ENCODE measurements around the gene TOB1.
"Not testable (repeated sequence)": the region's sequence is repeated elsewhere in the genome, so short reads cannot be mapped to it uniquely, and the experiment has no call there.

Gene TOB1

GRCh38 chr17:50898369-50899004 is 32.3 kb upstream of the TOB1 start:
- no peak for DNase-seq (ENCODE audit: low read depth)

- DNase-seq (ENCODE audit: low read depth) = not testable (repeated sequence)
These were observed 28.4 kb upstream of the TOB1 start for GRCh38 chr17:50894513-50894912.

- no peak for DNase-seq (ENCODE audit: low read depth)
These were observed 27.2 kb upstream of the TOB1 start for GRCh38 chr17:50893183-50893993.

GRCh38 chr17:50892101-50892776 is 26.1 kb upstream of the TOB1 start:
- peak; percentile 28 for DNase-seq (ENCODE audit: low read depth)

- no peak for DNase-seq (ENCODE audit: low read depth)
These were observed 25.4 kb upstream of the TOB1 start for GRCh38 chr17:50891577-50891989.

GRCh38 chr17:50890675-50891516 is 24.7 kb upstream of the TOB1 start:
- DNase-seq (ENCODE audit: low read depth) = no peak

- no peak for DNase-seq (ENCODE audit: low read depth)
These were observed 23.5 kb upstream of the TOB1 start for GRCh38 chr17:50889528-50890118.

GRCh38 chr17:50887705-50888245 is 21.6 kb upstream of the TOB1 start:
- DNase-seq (ENCODE audit: low read depth) = no peak

- DNase-seq (ENCODE audit: low read depth) = no peak
These were observed 18.5 kb upstream of the TOB1 start for GRCh38 chr17:50884439-50885311.

- no peak for DNase-seq (ENCODE audit: low read depth)
These were observed 17.8 kb upstream of the TOB1 start for GRCh38 chr17:50883850-50884438.

- peak; percentile 84 for DNase-seq (ENCODE audit: low read depth)
These were observed 16.7 kb upstream of the TOB1 start for GRCh38 chr17:50882851-50883250.

- no peak for DNase-seq (ENCODE audit: low read depth)
These were observed 15.0 kb upstream of the TOB1 start for GRCh38 chr17:50881182-50881581.

GRCh38 chr17:50879086-50879485 is 12.9 kb upstream of the TOB1 start:
- no peak for DNase-seq (ENCODE audit: low read depth)

GRCh38 chr17:50877838-50878237 is 11.7 kb upstream of the TOB1 start:
- no peak for DNase-seq (ENCODE audit: low read depth)

GRCh38 chr17:50877042-50877441 is 10.9 kb upstream of the TOB1 start:
- DNase-seq (ENCODE audit: low read depth) = not testable (repeated sequence)

GRCh38 chr17:50875074-50875473 is 8.9 kb upstream of the TOB1 start:
- no peak for DNase-seq (ENCODE audit: low read depth)

GRCh38 chr17:50872710-50873424 is 6.7 kb upstream of the TOB1 start:
- peak; percentile 35 for DNase-seq (ENCODE audit: low read depth)

GRCh38 chr17:50871898-50872297 is 5.7 kb upstream of the TOB1 start:
- no peak for DNase-seq (ENCODE audit: low read depth)

- no peak for DNase-seq (ENCODE audit: low read depth)
These were observed 5.2 kb upstream of the TOB1 start for GRCh38 chr17:50871364-50871763.
